Stomach (tissue), 9 donors: ENCODE results near the gene AANAT. TPM values are rescaled to one million over a fixed set of nuclear protein-coding genes. Genes with fewer than 3 reads are reported as not detected.

Experiments used
- DNase-seq, 2 donors: peaks; one replicate each; pipeline versions ENCODE4 v3.0.0 to v3.0.0-alpha.2; 2013 to 2019
- H3K27ac ChIP-seq, 5 donors: fragments of 200-600 bp in 4 of 5; sonication (generic) in 4 of 5; one replicate each; pipeline ENCODE4 v1.5.1; 2013 to 2019; ENCODE audit warnings: mild to moderate bottlenecking in 1 of 5, moderate library complexity in 1 of 5
- H3K27me3 ChIP-seq, 3 donors: fragments of 200-600 bp; sonication (generic); one replicate each; pipeline ENCODE4 v1.5.1; 2017 to 2019; ENCODE audit warnings: mixed run types in 1 of 3
- H3K36me3 ChIP-seq, 4 donors: fragments of 200-600 bp; sonication (generic); 1 replicate in 3 of 4; 2 replicates in 1 of 4; pipeline ENCODE4 v1.5.1; 2016 to 2019
- H3K4me1 ChIP-seq, 4 donors: fragments of 200-600 bp; sonication (generic); one replicate each; pipeline ENCODE4 v1.5.1; 2016 to 2019
- H3K4me3 ChIP-seq, 4 donors: fragments of 200-600 bp; sonication (generic) in 3 of 4; one replicate each; pipeline ENCODE4 v1.5.1; 2016 to 2019; ENCODE audit warnings: mild to moderate bottlenecking in 1 of 4
- H3K9me3 ChIP-seq, 4 donors: fragments of 200-600 bp; sonication (generic); one replicate each; pipeline ENCODE4 v1.5.1; 2016 to 2019
- EP300 ChIP-seq: sonication (generic); formaldehyde crosslinking; IDR thresholded peaks from one replicate; pipeline ENCODE4 v1.6.1; 2017; ENCODE audit warnings: antibody characterized with exemption
- POLR2A ChIP-seq, 4 donors: fragments of 450-650 bp; IDR thresholded peaks; one replicate each; pipeline ENCODE4 v1.6.1; 2016; ENCODE audit warnings: antibody characterized with exemption in 4 of 4, control low read depth in 2 of 4, mild to moderate bottlenecking in 1 of 4, moderate library complexity in 1 of 4
- POLR2AphosphoS5 ChIP-seq, 3 donors: sonication (generic); formaldehyde crosslinking; IDR thresholded peaks; one replicate each; pipeline ENCODE4 v1.6.1; 2016; ENCODE audit warnings: antibody characterized with exemption in 3 of 3
- WGBS, 5 donors: extraction: QIAGEN DNeasy Blood & Tissue Kit in 3 of 5; methylation state at CpG; one replicate each; pipeline versions ENCODE4 v1.1.5 to v1.1.7; 2013 to 2018; 5-methylcytosine and 5-hydroxymethylcytosine counted together
- intact Hi-C: fragments of 100-400 bp; cut with DNase I; formaldehyde crosslinking; loops from one replicate; pipeline ENCODE4 v1.15.1; 2023; ENCODE audit warnings: low total_unique reads
- polyA plus RNA-seq, 3 donors: library from polyadenylated mRNA; stranded (reverse); fragments of 200-250 nt; gene quantifications; one replicate each; pipeline ENCODE4 v1.2.3, GENCODE V29; 2013
- total RNA-seq, 5 donors: library from RNA; depleted of rRNA; stranded (reverse); fragments of >200 nt; gene quantifications; one replicate each; pipeline versions ENCODE4 v1.1.0 to v1.2.3, GENCODE V29; 2014 to 2016
- TF ChIP-seq, protein P1 (sequence below), 7 experiments: fragments of 450-650 bp in 4 of 7; fragments of 200-600 bp in 3 of 7; sonication (generic) in 3 of 7; IDR thresholded peaks; one replicate each; pipeline ENCODE4 v1.5.1; 2016 to 2019; ENCODE audit warnings: antibody characterized with exemption in 7 of 7, control low read depth in 2 of 7, mild to moderate bottlenecking in 1 of 7
- donor health status: healthy with polysubstance abuse.
- donor health status: Bipolar disorder and iron deficiency.
- donor health status: healthy.

The AANAT gene
- total and polyA plus RNA-seq, 8 donors: 0.44 TPM; not detected in 7

DNA sequence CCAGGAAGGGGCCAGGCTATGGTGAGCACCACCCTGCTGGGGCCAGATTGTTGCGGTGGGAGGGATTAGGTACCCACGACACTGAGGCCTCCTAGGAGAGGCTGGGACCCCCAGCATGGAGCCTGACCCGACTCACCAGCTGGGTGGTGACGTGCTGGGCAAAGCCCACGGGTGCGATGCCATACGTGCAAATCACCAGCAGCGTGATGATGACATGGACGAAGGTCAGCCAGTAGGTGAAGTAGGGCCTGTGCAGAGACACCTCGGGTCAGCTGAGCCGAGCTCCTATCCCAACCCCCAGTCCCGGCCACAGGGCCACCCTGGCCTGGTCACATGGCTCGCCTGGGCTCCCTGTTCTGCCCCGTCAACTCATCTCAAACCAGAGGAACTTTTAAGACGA is 7.5 kb downstream of the AANAT start:
- Histone ChIP-seq H3K27ac (no peak overlapping the region), H3K4me3 (no peak overlapping the region), H3K4me1 (no peaks in the 10 kb centered on the region), H3K27me3 (no peaks in the 10 kb centered on the region), H3K9me3 (no peaks in the 10 kb centered on the region), H3K36me3 (peaks cover 5 to 81% (median 73%) of the 10 kb centered on the region in 4 donors)
- intact Hi-C loops: no loop called here
- 91 to 98% (median 97%) methylated on average over 6 to 15 of the region's 15 CpGs for WGBS, 5 donors
- no peak for TF ChIP-seq EP300
- TF ChIP-seq POLR2AphosphoS5 (IDR thresholded peaks at IDR 0.05): no peak
- TF ChIP-seq, protein P1, sequence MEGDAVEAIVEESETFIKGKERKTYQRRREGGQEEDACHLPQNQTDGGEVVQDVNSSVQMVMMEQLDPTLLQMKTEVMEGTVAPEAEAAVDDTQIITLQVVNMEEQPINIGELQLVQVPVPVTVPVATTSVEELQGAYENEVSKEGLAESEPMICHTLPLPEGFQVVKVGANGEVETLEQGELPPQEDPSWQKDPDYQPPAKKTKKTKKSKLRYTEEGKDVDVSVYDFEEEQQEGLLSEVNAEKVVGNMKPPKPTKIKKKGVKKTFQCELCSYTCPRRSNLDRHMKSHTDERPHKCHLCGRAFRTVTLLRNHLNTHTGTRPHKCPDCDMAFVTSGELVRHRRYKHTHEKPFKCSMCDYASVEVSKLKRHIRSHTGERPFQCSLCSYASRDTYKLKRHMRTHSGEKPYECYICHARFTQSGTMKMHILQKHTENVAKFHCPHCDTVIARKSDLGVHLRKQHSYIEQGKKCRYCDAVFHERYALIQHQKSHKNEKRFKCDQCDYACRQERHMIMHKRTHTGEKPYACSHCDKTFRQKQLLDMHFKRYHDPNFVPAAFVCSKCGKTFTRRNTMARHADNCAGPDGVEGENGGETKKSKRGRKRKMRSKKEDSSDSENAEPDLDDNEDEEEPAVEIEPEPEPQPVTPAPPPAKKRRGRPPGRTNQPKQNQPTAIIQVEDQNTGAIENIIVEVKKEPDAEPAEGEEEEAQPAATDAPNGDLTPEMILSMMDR (IDR thresholded peaks at IDR 0.05): no peak
- TF ChIP-seq POLR2A (IDR thresholded peaks at IDR 0.05): no peak
- DNase-seq: no peak

DNA sequence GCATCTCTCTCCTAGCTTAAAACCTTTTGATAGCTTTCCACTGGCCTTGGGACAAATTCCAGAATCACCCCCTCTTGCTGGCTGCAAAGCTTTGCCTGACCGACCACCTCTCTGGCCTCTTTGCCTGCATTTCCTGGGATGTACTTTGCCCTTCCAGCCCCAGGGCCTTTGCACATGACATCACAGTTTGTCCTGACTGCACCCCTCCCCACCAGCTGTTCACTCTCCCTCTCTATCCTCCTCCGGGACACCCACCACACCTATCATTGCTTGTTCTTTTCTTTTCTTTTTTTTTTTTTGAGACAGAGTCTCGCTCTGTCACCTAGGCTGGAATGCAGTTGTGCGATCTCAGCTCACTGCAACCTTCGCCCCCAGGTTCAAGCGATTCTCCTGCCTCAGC is 7.9 kb downstream of the AANAT start:
- H3K27ac ChIP-seq: no peak overlapping the region
- no peak overlapping the region for H3K4me3 ChIP-seq
- intact Hi-C loops: no loop called here
- 97 to 99% (median 97%) methylated on average over 6 of the region's 6 CpGs for WGBS, 5 donors
- peaks cover 5 to 79% (median 72%) of the 10 kb centered on the region in 4 donors for H3K36me3 ChIP-seq
- TF ChIP-seq POLR2AphosphoS5 (IDR thresholded peaks at IDR 0.05) (no peak), EP300 (no peak), POLR2A (IDR thresholded peaks at IDR 0.05) (no peak)
- TF ChIP-seq, protein P1 (IDR thresholded peaks at IDR 0.05): no peak
- no peak for DNase-seq
- H3K27me3 ChIP-seq: no peaks in the 10 kb centered on the region
- H3K4me1 ChIP-seq: no peaks in the 10 kb centered on the region
- H3K9me3 ChIP-seq: no peaks in the 10 kb centered on the region

DNA sequence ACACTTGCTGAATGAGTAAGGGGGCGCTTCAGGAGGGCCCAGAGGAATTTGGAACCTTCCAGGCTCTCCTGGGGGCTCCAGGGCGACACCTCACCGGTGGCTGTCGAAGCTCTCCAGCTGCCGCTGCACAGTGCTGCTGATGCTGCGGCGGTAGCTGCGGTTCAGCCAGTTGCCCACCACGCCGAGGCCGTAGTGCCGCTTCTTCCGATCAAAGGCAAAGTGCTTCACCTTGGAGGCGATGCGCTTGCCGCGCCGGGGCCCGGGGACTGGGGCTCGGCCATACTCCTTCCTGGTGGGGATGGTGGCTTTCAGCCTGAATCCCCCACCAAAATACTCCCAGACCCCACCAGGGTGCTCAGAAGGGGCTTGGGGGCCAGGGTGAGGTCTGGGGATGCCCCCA is 9.3 kb downstream of the AANAT start:
- Histone ChIP-seq H3K27ac (no peak overlapping the region), H3K9me3 (no peaks in the 10 kb centered on the region), H3K36me3 (peaks cover 5 to 78% (median 69%) of the 10 kb centered on the region in 4 donors), H3K27me3 (no peaks in the 10 kb centered on the region), H3K4me1 (no peaks in the 10 kb centered on the region), H3K4me3 (no peak overlapping the region)
- intact Hi-C loops: no loop called here
- DNase-seq: no peak
- 95 to 100% (median 96%) methylated on average over 1 to 20 of the region's 20 CpGs for WGBS, 5 donors
- no peak for TF ChIP-seq EP300

DNA sequence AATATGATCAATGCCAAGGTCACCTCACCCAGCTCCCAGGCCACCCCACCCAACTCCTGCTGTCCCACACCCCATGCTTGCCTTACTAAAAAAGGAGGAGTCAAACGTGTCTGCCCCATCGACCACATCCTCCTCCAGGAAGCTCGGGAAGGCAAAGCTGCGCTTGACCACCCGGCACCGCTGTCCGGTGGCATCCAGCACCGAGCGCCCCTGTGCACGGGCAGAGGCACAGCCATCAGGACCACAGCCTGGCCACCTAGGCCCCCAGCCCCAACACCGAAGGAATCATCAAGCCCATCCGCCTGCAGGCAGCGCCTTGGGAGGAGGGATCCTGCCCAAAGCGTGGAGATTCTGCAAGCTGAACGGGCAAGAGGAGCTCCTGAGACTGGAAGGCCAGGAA is 10.2 kb downstream of the AANAT start:
- Histone ChIP-seq H3K4me3 (no peak overlapping the region), H3K36me3 (peaks cover 5 to 70% (median 61%) of the 10 kb centered on the region in 4 donors), H3K9me3 (no peaks in the 10 kb centered on the region), H3K27ac (no peak overlapping the region), H3K4me1 (no peaks in the 10 kb centered on the region), H3K27me3 (no peaks in the 10 kb centered on the region)
- TF ChIP-seq, protein P1 (IDR thresholded peaks at IDR 0.05): no peak
- TF ChIP-seq EP300 (no peak), POLR2AphosphoS5 (IDR thresholded peaks at IDR 0.05) (no peak), POLR2A (IDR thresholded peaks at IDR 0.05) (no peak)
- no peak for DNase-seq
- WGBS, 5 donors: 86 to 92% (median 88%) methylated on average over 15 of the region's 15 CpGs
- intact Hi-C loops: no loop called here

DNA sequence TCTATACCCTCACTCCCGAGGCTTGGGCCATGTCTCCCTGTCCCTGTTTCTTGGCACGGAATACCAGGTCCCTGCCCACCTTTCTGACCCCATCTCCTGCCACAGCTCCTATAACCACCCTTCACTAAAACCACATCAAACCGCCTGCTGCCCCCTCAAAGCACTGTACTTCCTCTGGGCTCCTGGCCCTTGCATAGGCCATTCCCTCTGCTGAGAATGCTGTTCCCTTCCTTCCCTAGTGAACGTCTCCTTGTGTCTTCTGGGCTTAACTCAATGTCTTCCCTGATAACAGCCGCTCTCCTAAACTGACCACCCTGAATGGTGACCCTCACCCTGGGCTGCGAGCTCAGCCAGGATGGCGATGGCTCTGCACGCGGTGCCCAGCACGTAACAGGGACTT is 10.7 kb downstream of the AANAT start:
- intact Hi-C loops: no loop called here
- TF ChIP-seq, protein P1 (IDR thresholded peaks at IDR 0.05): no peak
- TF ChIP-seq POLR2A (IDR thresholded peaks at IDR 0.05) (no peak), EP300 (no peak), POLR2AphosphoS5 (IDR thresholded peaks at IDR 0.05) (no peak)
- H3K27me3 ChIP-seq: no peaks in the 10 kb centered on the region
- peaks cover 5 to 64% (median 55%) of the 10 kb centered on the region in 4 donors for H3K36me3 ChIP-seq
- no peak overlapping the region for H3K27ac ChIP-seq
- no peaks in the 10 kb centered on the region for H3K4me1 ChIP-seq
- 88 to 98% (median 93%) methylated on average over 10 of the region's 10 CpGs for WGBS, 5 donors
- H3K9me3 ChIP-seq: no peaks in the 10 kb centered on the region
- DNase-seq: no peak
- H3K4me3 ChIP-seq: no peak overlapping the region
